Stomach (tissue), 9 donors: ENCODE data around the gene MAP3K13. TPM values are rescaled to one million over a fixed set of nuclear protein-coding genes. Genes with fewer than 3 reads are reported as not detected.
"Not testable (repeated sequence)": the region's sequence is repeated elsewhere in the genome, so short reads cannot be mapped to it uniquely, and the experiment has no call there.

Experiments used
- DNase-seq, 2 donors: peaks; one replicate each; pipeline versions ENCODE4 v3.0.0 to v3.0.0-alpha.2; 2013 to 2019
- H3K27ac ChIP-seq, 5 donors: fragments of 200-600 bp in 4 of 5; sonication (generic) in 4 of 5; one replicate each; pipeline ENCODE4 v1.5.1; 2013 to 2019; ENCODE audit warnings: mild to moderate bottlenecking in 1 of 5, moderate library complexity in 1 of 5
- H3K27me3 ChIP-seq, 3 donors: fragments of 200-600 bp; sonication (generic); one replicate each; pipeline ENCODE4 v1.5.1; 2017 to 2019; ENCODE audit warnings: mixed run types in 1 of 3
- H3K36me3 ChIP-seq, 4 donors: fragments of 200-600 bp; sonication (generic); 1 replicate in 3 of 4; 2 replicates in 1 of 4; pipeline ENCODE4 v1.5.1; 2016 to 2019
- H3K4me1 ChIP-seq, 4 donors: fragments of 200-600 bp; sonication (generic); one replicate each; pipeline ENCODE4 v1.5.1; 2016 to 2019
- H3K4me3 ChIP-seq, 4 donors: fragments of 200-600 bp; sonication (generic) in 3 of 4; one replicate each; pipeline ENCODE4 v1.5.1; 2016 to 2019; ENCODE audit warnings: mild to moderate bottlenecking in 1 of 4
- H3K9me3 ChIP-seq, 4 donors: fragments of 200-600 bp; sonication (generic); one replicate each; pipeline ENCODE4 v1.5.1; 2016 to 2019
- EP300 ChIP-seq: sonication (generic); formaldehyde crosslinking; IDR thresholded peaks from one replicate; pipeline ENCODE4 v1.6.1; 2017; ENCODE audit warnings: antibody characterized with exemption
- POLR2A ChIP-seq, 4 donors: fragments of 450-650 bp; IDR thresholded peaks; one replicate each; pipeline ENCODE4 v1.6.1; 2016; ENCODE audit warnings: antibody characterized with exemption in 4 of 4, control low read depth in 2 of 4, mild to moderate bottlenecking in 1 of 4, moderate library complexity in 1 of 4
- POLR2AphosphoS5 ChIP-seq, 3 donors: sonication (generic); formaldehyde crosslinking; IDR thresholded peaks; one replicate each; pipeline ENCODE4 v1.6.1; 2016; ENCODE audit warnings: antibody characterized with exemption in 3 of 3
- WGBS, 5 donors: extraction: QIAGEN DNeasy Blood & Tissue Kit in 3 of 5; methylation state at CpG; one replicate each; pipeline versions ENCODE4 v1.1.5 to v1.1.7; 2013 to 2018; 5-methylcytosine and 5-hydroxymethylcytosine counted together
- intact Hi-C: fragments of 100-400 bp; cut with DNase I; formaldehyde crosslinking; loops from one replicate; pipeline ENCODE4 v1.15.1; 2023; ENCODE audit warnings: low total_unique reads
- polyA plus RNA-seq, 3 donors: library from polyadenylated mRNA; stranded (reverse); fragments of 200-250 nt; gene quantifications; one replicate each; pipeline ENCODE4 v1.2.3, GENCODE V29; 2013
- total RNA-seq, 5 donors: library from RNA; depleted of rRNA; stranded (reverse); fragments of >200 nt; gene quantifications; one replicate each; pipeline versions ENCODE4 v1.1.0 to v1.2.3, GENCODE V29; 2014 to 2016
- TF ChIP-seq, protein P1 (sequence below), 7 experiments: fragments of 450-650 bp in 4 of 7; fragments of 200-600 bp in 3 of 7; sonication (generic) in 3 of 7; IDR thresholded peaks; one replicate each; pipeline ENCODE4 v1.5.1; 2016 to 2019; ENCODE audit warnings: antibody characterized with exemption in 7 of 7, control low read depth in 2 of 7, mild to moderate bottlenecking in 1 of 7
- donor health status: healthy with polysubstance abuse.
- donor health status: Bipolar disorder and iron deficiency.
- donor health status: healthy.

The MAP3K13 gene
- total and polyA plus RNA-seq, 8 donors, result 11.7 to 315 (median 31.0) TPM

DNA sequence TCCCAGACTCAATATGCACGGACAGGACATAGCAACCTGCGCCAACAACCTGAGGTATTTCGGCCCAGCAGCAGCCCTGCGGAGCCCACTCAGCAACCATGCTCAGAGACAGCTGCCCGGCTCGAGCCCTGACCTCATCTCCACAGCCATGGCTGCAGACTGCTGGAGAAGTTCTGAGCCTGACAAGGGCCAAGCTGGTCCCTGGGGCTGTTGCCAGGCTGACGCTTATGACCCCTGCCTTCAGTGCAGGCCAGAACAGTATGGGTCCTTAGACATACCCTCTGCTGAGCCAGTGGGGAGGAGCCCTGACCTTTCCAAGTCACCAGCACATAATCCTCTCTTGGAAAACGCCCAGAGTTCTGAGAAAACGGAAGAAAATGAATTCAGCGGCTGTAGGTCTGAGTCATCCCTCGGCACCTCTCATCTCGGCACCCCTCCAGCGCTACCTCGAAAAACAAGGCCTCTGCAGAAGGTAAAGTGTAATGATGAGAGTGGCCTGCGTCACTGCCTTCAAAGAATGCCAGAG, 110.4 kb downstream of the MAP3K13 start:
- no peaks in the 10 kb centered on the region for H3K9me3 ChIP-seq
- H3K27me3 ChIP-seq, result no peaks in the 10 kb centered on the region
- no peaks in the 10 kb centered on the region for H3K4me1 ChIP-seq
- no peak overlapping the region for H3K4me3 ChIP-seq
- H3K27ac ChIP-seq, result no peak overlapping the region
- peaks cover 9 to 85% (median 79%) of the 10 kb centered on the region in 4 donors for H3K36me3 ChIP-seq
- intact Hi-C loops, result no loop called here
- TF ChIP-seq EP300 (no peak), POLR2A (IDR thresholded peaks at IDR 0.05) (no peak), POLR2AphosphoS5 (IDR thresholded peaks at IDR 0.05) (no peak)
- TF ChIP-seq, protein P1, sequence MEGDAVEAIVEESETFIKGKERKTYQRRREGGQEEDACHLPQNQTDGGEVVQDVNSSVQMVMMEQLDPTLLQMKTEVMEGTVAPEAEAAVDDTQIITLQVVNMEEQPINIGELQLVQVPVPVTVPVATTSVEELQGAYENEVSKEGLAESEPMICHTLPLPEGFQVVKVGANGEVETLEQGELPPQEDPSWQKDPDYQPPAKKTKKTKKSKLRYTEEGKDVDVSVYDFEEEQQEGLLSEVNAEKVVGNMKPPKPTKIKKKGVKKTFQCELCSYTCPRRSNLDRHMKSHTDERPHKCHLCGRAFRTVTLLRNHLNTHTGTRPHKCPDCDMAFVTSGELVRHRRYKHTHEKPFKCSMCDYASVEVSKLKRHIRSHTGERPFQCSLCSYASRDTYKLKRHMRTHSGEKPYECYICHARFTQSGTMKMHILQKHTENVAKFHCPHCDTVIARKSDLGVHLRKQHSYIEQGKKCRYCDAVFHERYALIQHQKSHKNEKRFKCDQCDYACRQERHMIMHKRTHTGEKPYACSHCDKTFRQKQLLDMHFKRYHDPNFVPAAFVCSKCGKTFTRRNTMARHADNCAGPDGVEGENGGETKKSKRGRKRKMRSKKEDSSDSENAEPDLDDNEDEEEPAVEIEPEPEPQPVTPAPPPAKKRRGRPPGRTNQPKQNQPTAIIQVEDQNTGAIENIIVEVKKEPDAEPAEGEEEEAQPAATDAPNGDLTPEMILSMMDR (IDR thresholded peaks at IDR 0.05), result no peak
- 83 to 95% (median 94%) methylated on average over 11 to 15 of the region's 15 CpGs for WGBS, 5 donors
- no peak for DNase-seq

DNA sequence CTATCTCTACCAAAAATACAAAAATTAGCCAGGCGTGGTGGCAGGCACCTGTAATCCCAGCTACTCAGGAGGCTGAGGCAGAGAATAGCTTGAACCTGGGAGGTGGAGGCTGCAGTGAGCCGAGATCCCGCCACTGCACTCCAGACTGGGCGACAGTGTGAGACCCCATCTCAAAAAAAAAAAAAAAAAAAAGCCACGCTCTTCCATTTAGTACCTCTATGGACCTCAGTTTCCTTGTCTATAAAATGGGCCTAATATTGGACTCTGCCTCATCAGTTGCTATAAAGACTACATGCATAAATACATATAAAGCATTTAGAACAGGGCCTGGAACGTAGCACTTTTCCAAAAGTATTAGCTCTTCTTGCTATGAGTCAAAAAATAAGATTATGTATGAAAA, 112.0 kb downstream of the MAP3K13 start:
- H3K27ac ChIP-seq, H3K27me3 ChIP-seq, H3K4me3 ChIP-seq, H3K9me3 ChIP-seq, DNase-seq, H3K4me1 ChIP-seq, intact Hi-C loops: not testable (repeated sequence)
- 96 to 99% (median 97%) methylated on average over 6 of the region's 6 CpGs for WGBS, 5 donors
- peaks cover 9 to 84% (median 78%) of the 10 kb centered on the region in 4 donors for H3K36me3 ChIP-seq

DNA sequence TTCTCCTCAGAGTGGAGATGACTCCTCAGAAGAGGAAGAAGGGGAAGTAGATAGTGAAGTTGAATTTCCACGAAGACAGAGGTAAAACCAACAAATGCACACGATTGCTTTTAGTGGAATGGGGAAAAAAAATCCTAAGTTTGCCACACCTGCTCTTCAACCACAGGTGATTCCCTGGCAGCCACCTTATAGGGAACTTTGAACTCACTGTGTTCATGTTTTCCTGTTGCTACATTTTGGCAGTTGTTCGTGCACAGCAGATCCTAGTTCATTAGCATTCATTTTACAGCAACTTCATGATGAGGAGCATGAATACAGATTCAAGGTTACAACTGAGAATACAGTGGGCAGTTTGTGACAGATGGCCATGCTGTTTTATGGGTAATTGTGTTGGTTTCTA, 114.4 kb downstream of the MAP3K13 start:
- 74 to 83% (median 75%) methylated on average over 3 of the region's 3 CpGs for WGBS, 5 donors
- Histone ChIP-seq H3K36me3 (peaks cover 9 to 98% (median 95%) of the 10 kb centered on the region in 4 donors), H3K27me3 (no peaks in the 10 kb centered on the region), H3K9me3 (no peaks in the 10 kb centered on the region), H3K4me1 (no peaks in the 10 kb centered on the region), H3K27ac (no peak overlapping the region), H3K4me3 (no peak overlapping the region)
- intact Hi-C loops, result no loop called here
- TF ChIP-seq POLR2AphosphoS5 (IDR thresholded peaks at IDR 0.05), result no peak
- TF ChIP-seq EP300, result no peak
- TF ChIP-seq POLR2A (IDR thresholded peaks at IDR 0.05), result no peak
- TF ChIP-seq, protein P1 (IDR thresholded peaks at IDR 0.05), result no peak
- DNase-seq, result no peak

DNA sequence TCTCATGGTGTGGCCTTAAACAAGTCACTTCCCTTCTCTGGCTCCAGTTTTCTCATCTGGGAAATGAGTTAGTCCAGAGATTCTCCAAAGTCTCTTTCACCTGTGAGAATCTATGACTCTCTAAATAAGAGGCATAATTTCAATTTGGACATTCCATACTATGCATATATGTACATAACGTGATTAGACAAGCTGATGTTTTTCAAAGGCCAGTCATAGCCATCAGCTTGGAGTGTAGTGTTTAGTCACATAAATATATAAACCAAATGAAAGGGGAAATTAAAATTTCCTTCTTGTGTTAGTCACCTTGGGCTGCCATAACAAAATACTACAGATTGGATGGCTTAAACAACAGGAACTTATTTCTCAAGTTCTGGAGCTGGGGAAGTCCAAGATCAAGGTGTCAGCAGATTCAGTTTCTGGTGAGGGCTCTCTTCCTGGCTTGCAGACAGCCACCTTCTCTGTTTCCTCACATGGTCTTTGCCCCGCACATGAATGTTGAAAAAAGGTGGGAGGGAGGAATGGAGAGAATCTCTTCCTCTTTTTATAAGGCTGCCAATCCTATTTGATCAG, 116.5 kb downstream of the MAP3K13 start:
- TF ChIP-seq, protein P1 (IDR thresholded peaks at IDR 0.05), result no peak
- TF ChIP-seq EP300 (no peak), POLR2AphosphoS5 (IDR thresholded peaks at IDR 0.05) (no peak), POLR2A (IDR thresholded peaks at IDR 0.05) (no peak)
- H3K9me3 ChIP-seq, result no peaks in the 10 kb centered on the region
- H3K27me3 ChIP-seq, result no peaks in the 10 kb centered on the region
- peaks cover 0 to 95% (median 91%) of the 10 kb centered on the region in 4 donors for H3K36me3 ChIP-seq
- no peak overlapping the region for H3K27ac ChIP-seq
- DNase-seq, result no peak
- H3K4me1 ChIP-seq, result no peaks in the 10 kb centered on the region
- H3K4me3 ChIP-seq, result no peak overlapping the region
- 85 to 97% (median 94%) methylated on average over 2 of the region's 2 CpGs for WGBS, 5 donors
- intact Hi-C loops, result no loop called here

DNA sequence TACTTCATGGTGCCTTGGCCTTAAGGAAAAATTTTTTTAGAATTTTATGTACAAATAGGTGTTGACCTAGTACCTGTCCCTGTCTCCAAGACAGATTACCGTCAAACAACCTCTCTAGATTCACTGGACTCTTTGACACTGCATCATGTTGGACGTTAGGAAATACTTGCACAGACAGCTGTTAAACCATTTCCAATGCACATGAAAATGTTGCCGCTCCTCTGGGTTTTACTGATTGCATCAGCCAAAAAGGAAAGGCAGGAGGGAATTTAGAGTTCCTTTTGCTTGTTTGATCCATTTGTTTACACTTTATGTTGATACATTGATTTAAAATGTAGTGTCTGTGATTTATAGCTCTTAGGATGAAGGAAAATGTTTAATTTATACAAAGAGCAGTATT, 121.4 kb downstream of the MAP3K13 start:
- Histone ChIP-seq H3K36me3 (peaks cover 3 to 97% (median 93%) of the 10 kb centered on the region in 4 donors), H3K27me3 (no peaks in the 10 kb centered on the region), H3K4me1 (no peaks in the 10 kb centered on the region), H3K9me3 (no peaks in the 10 kb centered on the region), H3K4me3 (no peak overlapping the region), H3K27ac (no peak overlapping the region)
- 59 to 85% (median 74%) methylated on average over 3 of the region's 3 CpGs for WGBS, 5 donors
- DNase-seq, result no peak
- no peak for TF ChIP-seq POLR2AphosphoS5 (IDR thresholded peaks at IDR 0.05)
- TF ChIP-seq EP300, result no peak
- TF ChIP-seq, protein P1 (IDR thresholded peaks at IDR 0.05), result no peak
- TF ChIP-seq POLR2A (IDR thresholded peaks at IDR 0.05), result no peak
- intact Hi-C loops, result no loop called here
